Measurements from ENCODE around the gene ZYG11A.

DNA sequence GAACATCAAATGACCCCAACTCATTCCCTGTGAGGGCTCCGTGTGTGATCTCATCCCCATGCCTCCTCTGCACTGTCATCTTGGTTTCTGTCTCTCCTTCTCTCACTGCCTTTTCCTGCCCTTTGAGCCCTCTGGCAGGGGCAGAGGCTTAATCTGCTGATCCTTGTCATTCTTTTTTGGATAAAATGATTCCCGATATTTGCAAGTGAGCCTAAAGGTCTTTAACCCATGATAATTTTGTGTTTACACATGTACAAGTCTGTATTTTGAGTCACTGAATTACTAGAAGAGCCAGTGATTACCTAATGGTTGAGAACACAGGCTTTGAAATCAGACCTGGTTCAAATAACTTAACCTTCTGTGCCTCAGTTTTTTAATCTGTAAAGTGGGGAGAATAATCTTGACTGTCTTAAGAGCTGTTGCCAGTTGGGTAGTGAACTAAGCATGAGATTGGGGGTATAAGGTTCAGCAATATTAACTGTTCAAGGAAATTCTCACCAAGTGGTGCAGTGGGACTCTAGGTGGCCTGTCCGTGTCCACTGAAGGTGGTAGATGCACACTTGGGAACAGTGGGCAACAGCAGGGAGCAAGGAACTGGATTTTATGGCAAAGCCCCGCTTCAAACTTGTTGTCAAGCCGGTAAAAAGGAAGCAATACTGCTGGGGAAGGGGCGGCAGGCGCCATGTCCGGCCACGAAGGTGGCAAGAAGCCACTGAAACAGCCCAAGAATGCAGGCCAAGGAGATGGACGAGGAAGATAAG, 77.3 kb downstream of the ZYG11A start:
- TF ChIP-seq, protein P1, sequence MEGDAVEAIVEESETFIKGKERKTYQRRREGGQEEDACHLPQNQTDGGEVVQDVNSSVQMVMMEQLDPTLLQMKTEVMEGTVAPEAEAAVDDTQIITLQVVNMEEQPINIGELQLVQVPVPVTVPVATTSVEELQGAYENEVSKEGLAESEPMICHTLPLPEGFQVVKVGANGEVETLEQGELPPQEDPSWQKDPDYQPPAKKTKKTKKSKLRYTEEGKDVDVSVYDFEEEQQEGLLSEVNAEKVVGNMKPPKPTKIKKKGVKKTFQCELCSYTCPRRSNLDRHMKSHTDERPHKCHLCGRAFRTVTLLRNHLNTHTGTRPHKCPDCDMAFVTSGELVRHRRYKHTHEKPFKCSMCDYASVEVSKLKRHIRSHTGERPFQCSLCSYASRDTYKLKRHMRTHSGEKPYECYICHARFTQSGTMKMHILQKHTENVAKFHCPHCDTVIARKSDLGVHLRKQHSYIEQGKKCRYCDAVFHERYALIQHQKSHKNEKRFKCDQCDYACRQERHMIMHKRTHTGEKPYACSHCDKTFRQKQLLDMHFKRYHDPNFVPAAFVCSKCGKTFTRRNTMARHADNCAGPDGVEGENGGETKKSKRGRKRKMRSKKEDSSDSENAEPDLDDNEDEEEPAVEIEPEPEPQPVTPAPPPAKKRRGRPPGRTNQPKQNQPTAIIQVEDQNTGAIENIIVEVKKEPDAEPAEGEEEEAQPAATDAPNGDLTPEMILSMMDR (IDR thresholded peaks at IDR 0.05; ENCODE audit: insufficient read depth, low read depth, low read length), result no peak
- no peak for TF ChIP-seq EZH2 (IDR thresholded peaks at IDR 0.05; ENCODE audit: insufficient read depth, low read length)

All from astrocyte (in vitro differentiated cells and primary cell).